Measurements from ENCODE around the gene OR4F15. TPM values are rescaled to one million over a fixed set of nuclear protein-coding genes. Genes with fewer than 3 reads are reported as not detected.

OR4F15 gene
- total RNA-seq, 2 donors from 2014 or later, result not detected

- TF ChIP-seq, protein P1, sequence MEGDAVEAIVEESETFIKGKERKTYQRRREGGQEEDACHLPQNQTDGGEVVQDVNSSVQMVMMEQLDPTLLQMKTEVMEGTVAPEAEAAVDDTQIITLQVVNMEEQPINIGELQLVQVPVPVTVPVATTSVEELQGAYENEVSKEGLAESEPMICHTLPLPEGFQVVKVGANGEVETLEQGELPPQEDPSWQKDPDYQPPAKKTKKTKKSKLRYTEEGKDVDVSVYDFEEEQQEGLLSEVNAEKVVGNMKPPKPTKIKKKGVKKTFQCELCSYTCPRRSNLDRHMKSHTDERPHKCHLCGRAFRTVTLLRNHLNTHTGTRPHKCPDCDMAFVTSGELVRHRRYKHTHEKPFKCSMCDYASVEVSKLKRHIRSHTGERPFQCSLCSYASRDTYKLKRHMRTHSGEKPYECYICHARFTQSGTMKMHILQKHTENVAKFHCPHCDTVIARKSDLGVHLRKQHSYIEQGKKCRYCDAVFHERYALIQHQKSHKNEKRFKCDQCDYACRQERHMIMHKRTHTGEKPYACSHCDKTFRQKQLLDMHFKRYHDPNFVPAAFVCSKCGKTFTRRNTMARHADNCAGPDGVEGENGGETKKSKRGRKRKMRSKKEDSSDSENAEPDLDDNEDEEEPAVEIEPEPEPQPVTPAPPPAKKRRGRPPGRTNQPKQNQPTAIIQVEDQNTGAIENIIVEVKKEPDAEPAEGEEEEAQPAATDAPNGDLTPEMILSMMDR (IDR thresholded peaks at IDR 0.05), result no peak
- Histone ChIP-seq H3K27me3 (no peaks in the 10 kb centered on the region), H3K9me3 (no peaks in the 10 kb centered on the region), H3K4me1 (no peaks in the 10 kb centered on the region), H3K36me3 (no peaks in the 10 kb centered on the region), H3K4me3 (no peak overlapping the region), H3K9ac (ENCODE audit: low read depth in 2 of 2, low read length in 2 of 2) (no peak overlapping the region), H3K27ac (no peak overlapping the region)
- intact Hi-C loops (cut with DNase I), result no loop called here
- no peak for DNase-seq
Measured at GRCh38 chr15:101810456-101810855, 1.5 kb upstream of the OR4F15 start.

DNA sequence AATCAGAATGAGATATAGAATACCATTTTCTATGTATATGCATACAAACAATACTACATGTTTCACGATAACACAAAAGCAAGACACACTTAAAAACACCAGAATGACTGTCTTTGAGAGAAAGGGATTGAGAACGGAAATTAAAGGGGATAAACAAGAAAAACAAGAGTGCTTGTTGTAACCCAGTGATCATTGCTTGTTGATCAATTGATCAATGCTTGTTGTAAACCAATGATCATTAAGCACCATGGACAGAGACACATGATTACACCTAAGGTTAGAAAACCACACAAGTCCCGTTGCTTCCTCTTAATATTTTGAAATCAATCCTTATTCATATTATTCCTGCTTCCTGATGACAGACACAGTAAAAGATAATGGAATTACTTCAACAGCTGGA lies 1.1 kb upstream of the OR4F15 start:
- Histone ChIP-seq H3K36me3 (no peaks in the 10 kb centered on the region), H3K9ac (ENCODE audit: low read depth in 2 of 2, low read length in 2 of 2) (no peak overlapping the region), H3K9me3 (no peaks in the 10 kb centered on the region), H3K27ac (no peak overlapping the region), H3K4me3 (no peak overlapping the region), H3K27me3 (no peaks in the 10 kb centered on the region), H3K4me1 (no peaks in the 10 kb centered on the region)
- TF ChIP-seq, protein P1 (IDR thresholded peaks at IDR 0.05), result no peak
- intact Hi-C loops (cut with DNase I), result no loop called here
- DNase-seq, result no peak

DNA sequence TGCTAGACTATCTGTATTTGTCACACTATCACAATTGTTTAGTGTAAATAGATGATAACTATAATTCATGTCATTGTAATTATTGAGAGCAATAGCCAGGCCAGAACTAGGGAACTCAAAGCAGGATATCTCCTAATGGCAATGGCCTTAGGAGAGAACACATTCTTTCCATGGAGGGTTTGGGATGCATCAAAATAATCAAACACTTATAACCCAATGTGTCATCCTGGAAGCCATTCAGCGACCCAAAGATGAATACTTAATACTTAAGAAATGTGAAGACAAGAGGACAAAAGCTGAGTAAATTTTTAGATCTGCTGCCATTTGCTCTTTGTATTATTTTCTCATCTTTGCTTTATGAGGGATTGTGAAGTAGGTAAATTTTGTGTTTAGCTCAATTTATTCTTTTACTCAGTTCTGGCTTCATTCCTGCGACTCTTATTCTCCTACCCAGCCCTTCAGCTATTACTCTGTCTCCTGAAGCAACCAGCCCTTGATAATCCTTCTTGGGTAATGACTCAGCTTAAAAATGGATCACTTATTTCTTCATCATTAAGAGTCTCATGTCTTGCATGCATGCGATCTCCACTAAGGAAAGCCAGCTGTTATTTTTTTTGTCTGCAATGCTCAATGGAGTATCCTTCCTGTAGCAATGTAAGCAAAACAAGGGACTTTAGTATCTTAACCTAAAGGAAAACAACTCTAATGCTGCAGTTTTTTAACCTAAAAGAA lies 2.0 kb downstream of the OR4F15 start:
- Histone ChIP-seq H3K4me1 (no peaks in the 10 kb centered on the region), H3K27me3 (no peaks in the 10 kb centered on the region), H3K9me3 (no peaks in the 10 kb centered on the region), H3K9ac (ENCODE audit: low read depth in 2 of 2, low read length in 2 of 2) (no peak overlapping the region), H3K27ac (no peak overlapping the region), H3K4me3 (no peak overlapping the region), H3K36me3 (no peaks in the 10 kb centered on the region)
- DNase-seq, result no peak
- TF ChIP-seq, protein P1 (IDR thresholded peaks at IDR 0.05), result no peak
- intact Hi-C loops (cut with DNase I), result no loop called here

GRCh38 chr15:101820781-101821180 lies 8.8 kb downstream of the OR4F15 start:
- TF ChIP-seq, protein P1 (IDR thresholded peaks at IDR 0.05), result no peak
- H3K4me3 ChIP-seq, result no peak overlapping the region
- H3K9ac ChIP-seq (ENCODE audit: low read depth in 2 of 2, low read length in 2 of 2), result no peak overlapping the region
- intact Hi-C loops (cut with DNase I), result no loop called here
- H3K4me1 ChIP-seq, result no peaks in the 10 kb centered on the region
- no peaks in the 10 kb centered on the region for H3K27me3 ChIP-seq
- DNase-seq, result no peak
- H3K9me3 ChIP-seq, result no peaks in the 10 kb centered on the region
- no peaks in the 10 kb centered on the region for H3K36me3 ChIP-seq
- no peak overlapping the region for H3K27ac ChIP-seq

DNA sequence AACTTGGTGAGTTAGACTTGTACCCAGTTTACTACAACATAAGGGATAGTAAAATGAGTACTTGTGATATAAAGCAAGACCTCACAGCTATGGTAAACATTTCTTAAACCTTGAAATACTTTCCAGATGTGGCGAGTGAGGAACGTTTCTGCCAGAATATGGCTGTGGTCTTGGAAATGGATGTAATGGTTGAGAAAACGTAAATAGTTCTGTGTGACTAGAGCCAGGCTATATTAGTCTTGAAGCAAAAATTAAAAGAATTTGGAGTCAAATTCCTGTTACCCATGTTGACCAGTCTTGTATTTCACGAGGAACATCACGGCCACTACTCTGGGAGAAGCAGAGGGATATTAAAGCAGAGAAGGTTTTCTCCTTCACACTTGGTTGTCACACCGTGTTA lies 15.3 kb downstream of the OR4F15 start:
- no peak overlapping the region for H3K27ac ChIP-seq
- DNase-seq, result no peak
- no peaks in the 10 kb centered on the region for H3K4me1 ChIP-seq
- intact Hi-C loops (cut with DNase I), result no loop called here
- H3K9ac ChIP-seq (ENCODE audit: low read depth in 2 of 2, low read length in 2 of 2), result no peak overlapping the region
- TF ChIP-seq, protein P1 (IDR thresholded peaks at IDR 0.05), result no peak
- no peaks in the 10 kb centered on the region for H3K36me3 ChIP-seq
- H3K9me3 ChIP-seq, result no peaks in the 10 kb centered on the region
- H3K4me3 ChIP-seq, result no peak overlapping the region
- H3K27me3 ChIP-seq, result no peaks in the 10 kb centered on the region
